ENCODE data around the gene LHFPL6. TPM values are rescaled to one million over a fixed set of nuclear protein-coding genes. Genes with fewer than 3 reads are reported as not detected.

The LHFPL6 gene
- total RNA-seq, 3 donors from 2014 or later (not counting 1 experiment from before 2014, with no cell fraction given): not detected

DNA sequence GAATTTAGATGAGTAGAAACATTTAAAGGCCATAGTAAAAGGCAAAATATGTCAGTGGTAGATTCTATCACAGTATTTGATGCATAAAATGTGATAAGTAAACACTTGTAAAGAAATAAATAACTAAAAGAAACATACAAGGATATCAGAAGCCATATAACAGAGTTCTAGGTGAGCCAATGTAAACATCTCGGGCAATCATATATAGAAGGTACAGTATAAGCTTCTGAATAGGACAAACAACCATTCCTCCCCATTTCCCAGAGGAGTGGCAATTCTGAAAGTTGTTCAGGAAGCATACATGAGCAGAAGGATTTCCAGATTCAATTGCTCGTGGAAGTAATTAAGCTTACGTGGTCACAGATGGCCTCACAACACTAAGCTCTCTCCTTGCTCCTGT is 267.3 kb downstream of the LHFPL6 start:
- WGBS (ENCODE audit: insufficient coverage): 93% methylated on average over 3 of the region's 3 CpGs
- Histone ChIP-seq H3K4me1 (ENCODE audit: control insufficient read depth, insufficient read depth, low read length) (no peaks in the 10 kb centered on the region), H3K27ac (ENCODE audit: low read length) (no peak overlapping the region), H3K4me3 (ENCODE audit: low read length) (no peak overlapping the region), H3K27me3 (ENCODE audit: control insufficient read depth, insufficient read depth, low read length) (no peaks in the 10 kb centered on the region), H3K9me3 (ENCODE audit: control insufficient read depth, insufficient read depth, low read length) (no peaks in the 10 kb centered on the region), H3K36me3 (ENCODE audit: control insufficient read depth, insufficient read depth, low read length) (no peaks in the 10 kb centered on the region)
- Mint-ChIP-seq H3K4me3 (no peak overlapping the region), H3K36me3 (no peaks in the 10 kb centered on the region), H3K4me1 (no peaks in the 10 kb centered on the region), H3K27me3 (ENCODE audit: low read depth in 2 of 2) (no peaks in the 10 kb centered on the region), H3K9me3 (peaks cover 2 to 15% of the 10 kb centered on the region in 2 donors), H3K27ac (no peak overlapping the region)
- ATAC-seq: no peak
- no peak for TF ChIP-seq CTCF (IDR thresholded peaks at IDR 0.05)
- no peak for DNase-seq
- intact Hi-C loops (cut with micrococcal nuclease): no loop called here

GRCh38 chr13:39330504-39330903 is 272.5 kb downstream of the LHFPL6 start:
- Histone ChIP-seq H3K27ac (ENCODE audit: low read length) (no peak overlapping the region), H3K4me1 (ENCODE audit: control insufficient read depth, insufficient read depth, low read length) (no peaks in the 10 kb centered on the region), H3K36me3 (ENCODE audit: control insufficient read depth, insufficient read depth, low read length) (no peaks in the 10 kb centered on the region), H3K27me3 (ENCODE audit: control insufficient read depth, insufficient read depth, low read length) (no peaks in the 10 kb centered on the region), H3K9me3 (ENCODE audit: control insufficient read depth, insufficient read depth, low read length) (no peaks in the 10 kb centered on the region), H3K4me3 (ENCODE audit: low read length) (no peak overlapping the region)
- no peak for DNase-seq
- no peak for ATAC-seq
- Mint-ChIP-seq H3K4me3 (no peak overlapping the region), H3K9me3 (peaks cover 4 to 14% of the 10 kb centered on the region in 2 donors), H3K36me3 (no peaks in the 10 kb centered on the region), H3K27me3 (ENCODE audit: low read depth in 2 of 2) (no peaks in the 10 kb centered on the region), H3K4me1 (no peaks in the 10 kb centered on the region), H3K27ac (no peak overlapping the region)
- no peak for TF ChIP-seq CTCF (IDR thresholded peaks at IDR 0.05)
- WGBS (ENCODE audit: insufficient coverage): 89% methylated on average over 2 of the region's 2 CpGs
- intact Hi-C loops (cut with micrococcal nuclease): no loop called here

- no peak overlapping the region for H3K4me3 ChIP-seq (ENCODE audit: low read length)
- intact Hi-C loops (cut with micrococcal nuclease): no loop called here
- H3K27ac ChIP-seq (ENCODE audit: low read length): no peak overlapping the region
- H3K27ac Mint-ChIP-seq: no peak overlapping the region
- no peaks in the 10 kb centered on the region for H3K36me3 ChIP-seq (ENCODE audit: control insufficient read depth, insufficient read depth, low read length)
- ATAC-seq (no peak), DNase-seq (no peak)
- H3K4me3 Mint-ChIP-seq: no peak overlapping the region
- peaks cover 4 to 14% of the 10 kb centered on the region in 2 donors for H3K9me3 Mint-ChIP-seq
- no peaks in the 10 kb centered on the region for H3K36me3 Mint-ChIP-seq
- no peaks in the 10 kb centered on the region for H3K27me3 Mint-ChIP-seq (ENCODE audit: low read depth in 2 of 2)
- no peaks in the 10 kb centered on the region for H3K9me3 ChIP-seq (ENCODE audit: control insufficient read depth, insufficient read depth, low read length)
- 88% methylated on average over 5 of the region's 5 CpGs for WGBS (ENCODE audit: insufficient coverage)
- no peaks in the 10 kb centered on the region for H3K4me1 Mint-ChIP-seq
- no peaks in the 10 kb centered on the region for H3K4me1 ChIP-seq (ENCODE audit: control insufficient read depth, insufficient read depth, low read length)
- no peaks in the 10 kb centered on the region for H3K27me3 ChIP-seq (ENCODE audit: control insufficient read depth, insufficient read depth, low read length)
- no peak for TF ChIP-seq CTCF (IDR thresholded peaks at IDR 0.05)
Measured at GRCh38 chr13:39329182-39329639, 273.8 kb downstream of the LHFPL6 start.

DNA sequence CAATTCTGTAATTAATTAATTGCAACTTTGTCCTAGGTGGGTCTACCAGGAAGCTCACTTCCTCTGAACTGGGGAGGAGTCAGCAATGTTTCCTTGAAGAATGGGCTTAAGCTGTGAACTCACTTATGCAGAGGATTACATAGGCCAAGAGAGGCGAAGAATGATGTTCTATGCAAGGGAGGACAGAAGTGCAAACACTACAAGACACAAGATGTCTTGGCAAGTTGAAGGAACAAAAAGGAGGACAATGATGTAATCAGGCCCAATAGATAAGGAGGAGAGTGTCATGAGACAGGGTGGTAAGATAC is 275.9 kb downstream of the LHFPL6 start:
- peaks cover 4 to 9% of the 10 kb centered on the region in 2 donors for H3K9me3 Mint-ChIP-seq
- intact Hi-C loops (cut with micrococcal nuclease): no loop called here
- ATAC-seq: no peak

More for the DNA sequence above, 275.9 kb downstream of the LHFPL6 start:
- no peaks in the 10 kb centered on the region for H3K9me3 ChIP-seq (ENCODE audit: control insufficient read depth, insufficient read depth, low read length)
- H3K36me3 Mint-ChIP-seq: no peaks in the 10 kb centered on the region
- H3K4me1 Mint-ChIP-seq: no peaks in the 10 kb centered on the region
- no peak for TF ChIP-seq CTCF (IDR thresholded peaks at IDR 0.05)
- no peaks in the 10 kb centered on the region for H3K27me3 ChIP-seq (ENCODE audit: control insufficient read depth, insufficient read depth, low read length)
- H3K27ac ChIP-seq (ENCODE audit: low read length): no peak overlapping the region
- WGBS (ENCODE audit: insufficient coverage): 88% methylated on average over 1 of the region's 1 CpG
- H3K4me3 Mint-ChIP-seq: no peak overlapping the region
- H3K27me3 Mint-ChIP-seq (ENCODE audit: low read depth in 2 of 2): no peaks in the 10 kb centered on the region
- H3K4me3 ChIP-seq (ENCODE audit: low read length): no peak overlapping the region
- no peaks in the 10 kb centered on the region for H3K36me3 ChIP-seq (ENCODE audit: control insufficient read depth, insufficient read depth, low read length)
- H3K4me1 ChIP-seq (ENCODE audit: control insufficient read depth, insufficient read depth, low read length): no peaks in the 10 kb centered on the region
- H3K27ac Mint-ChIP-seq: no peak overlapping the region
- no peak for DNase-seq

Measured in natural killer cell (primary cell).